Suprapubic skin (tissue), 4 donors: ENCODE measurements around the gene JPH2. TPM values are rescaled to one million over a fixed set of nuclear protein-coding genes. Genes with fewer than 3 reads are reported as not detected.

Experiments used
- DNase-seq, 2 donors: peaks; one replicate each; pipeline ENCODE4 v3.0.0-alpha.2; 2019; ENCODE audit warnings: low spot score in 2 of 2
- H3K27ac ChIP-seq: fragments of 200-600 bp; sonication (generic); one replicate; pipeline ENCODE4 v1.5.1; 2019
- H3K27me3 ChIP-seq: fragments of 200-600 bp; sonication (generic); one replicate; pipeline ENCODE4 v1.5.1; 2019
- H3K36me3 ChIP-seq: fragments of 200-600 bp; sonication (generic); one replicate; pipeline ENCODE4 v1.5.1; 2019
- H3K4me1 ChIP-seq: fragments of 200-600 bp; sonication (generic); one replicate; pipeline ENCODE4 v1.5.1; 2019
- H3K4me3 ChIP-seq: fragments of 200-600 bp; sonication (generic); one replicate; pipeline ENCODE4 v1.5.1; 2019; ENCODE audit warnings: mild to moderate bottlenecking
- H3K9me3 ChIP-seq: fragments of 200-600 bp; sonication (generic); one replicate; pipeline ENCODE4 v1.5.1; 2019
- CTCF ChIP-seq, 2 donors: fragments of 200-600 bp in 1 of 2; fragments of 450-650 bp in 1 of 2; sonication (generic) in 1 of 2; IDR thresholded peaks; one replicate each; pipeline ENCODE4 v1.5.1; 2016 to 2019; ENCODE audit warnings: antibody characterized with exemption in 2 of 2, mild to moderate bottlenecking in 1 of 2, moderate library complexity in 1 of 2
- EP300 ChIP-seq: sonication (generic); formaldehyde crosslinking; IDR thresholded peaks from one replicate; pipeline ENCODE4 v1.6.1; 2017; ENCODE audit warnings: antibody characterized with exemption
- POLR2A ChIP-seq, 2 donors: fragments of 450-650 bp; IDR thresholded peaks; one replicate each; pipeline ENCODE4 v1.6.1; 2017; ENCODE audit warnings: antibody characterized with exemption in 2 of 2, mild to moderate bottlenecking in 2 of 2, moderate library complexity in 2 of 2
- POLR2AphosphoS5 ChIP-seq, 3 donors: sonication (generic); formaldehyde crosslinking; IDR thresholded peaks; one replicate each; pipeline ENCODE4 v1.6.1; 2017; ENCODE audit warnings: antibody characterized with exemption in 3 of 3
- WGBS: methylation state at CpG from one replicate; pipeline ENCODE4 v1.1.5; 2018; 5-methylcytosine and 5-hydroxymethylcytosine counted together
- total RNA-seq, 4 donors: library from RNA; depleted of rRNA; stranded (reverse); fragments of >200 nt; gene quantifications; one replicate each; pipeline ENCODE4 v1.1.0, GENCODE V29; 2016

The JPH2 gene
- total RNA-seq, 4 donors from 2014 or later: 3.8 to 5.0 (median 4.5) TPM

GRCh38 chr20:44068316-44069201 is 118.4 kb downstream of the JPH2 start:
- H3K9me3 ChIP-seq: no peaks in the 10 kb centered on the region
- H3K36me3 ChIP-seq: no peaks in the 10 kb centered on the region
- peaks cover 38% of the 10 kb centered on the region for H3K27me3 ChIP-seq
- TF ChIP-seq CTCF (IDR thresholded peaks at IDR 0.05) (no peak), POLR2A (IDR thresholded peaks at IDR 0.05) (no peak)
- WGBS: 73% methylated on average over 10 of the region's 30 CpGs
- H3K27ac ChIP-seq: no peak overlapping the region
- peak in 1 of 2 donors; percentile 76 for DNase-seq
- H3K4me1 ChIP-seq: no peaks in the 10 kb centered on the region
- H3K4me3 ChIP-seq: no peak overlapping the region

GRCh38 chr20:44067650-44068081 is 119.3 kb downstream of the JPH2 start:
- no peak for DNase-seq
- no peaks in the 10 kb centered on the region for H3K36me3 ChIP-seq
- H3K9me3 ChIP-seq: no peaks in the 10 kb centered on the region
- TF ChIP-seq EP300 (no peak), CTCF (IDR thresholded peaks at IDR 0.05) (no peak), POLR2AphosphoS5 (IDR thresholded peaks at IDR 0.05) (no peak), POLR2A (IDR thresholded peaks at IDR 0.05) (no peak)
- WGBS: 89% methylated on average over 14 of the region's 15 CpGs
- peaks cover 32% of the 10 kb centered on the region for H3K27me3 ChIP-seq
- H3K27ac ChIP-seq: no peak overlapping the region
- no peaks in the 10 kb centered on the region for H3K4me1 ChIP-seq
- H3K4me3 ChIP-seq: no peak overlapping the region

- no peak for DNase-seq
- TF ChIP-seq POLR2AphosphoS5 (IDR thresholded peaks at IDR 0.05) (no peak), POLR2A (IDR thresholded peaks at IDR 0.05) (no peak), CTCF (IDR thresholded peaks at IDR 0.05) (no peak), EP300 (no peak)
- 92% methylated on average over 12 of the region's 15 CpGs for WGBS
- Histone ChIP-seq H3K36me3 (no peaks in the 10 kb centered on the region), H3K27ac (no peak overlapping the region), H3K4me1 (no peaks in the 10 kb centered on the region), H3K27me3 (peaks cover 30% of the 10 kb centered on the region), H3K9me3 (no peaks in the 10 kb centered on the region), H3K4me3 (no peak overlapping the region)
Measured at GRCh38 chr20:44066645-44067606, 120.1 kb downstream of the JPH2 start.

GRCh38 chr20:44065401-44066340 is 121.3 kb downstream of the JPH2 start:
- Histone ChIP-seq H3K36me3 (no peaks in the 10 kb centered on the region), H3K9me3 (no peaks in the 10 kb centered on the region), H3K4me3 (no peak overlapping the region), H3K4me1 (no peaks in the 10 kb centered on the region), H3K27me3 (peaks cover 19% of the 10 kb centered on the region), H3K27ac (no peak overlapping the region)
- DNase-seq: peak in 1 of 2 donors; percentile 47
- TF ChIP-seq POLR2A (IDR thresholded peaks at IDR 0.05) (no peak), POLR2AphosphoS5 (IDR thresholded peaks at IDR 0.05) (no peak), EP300 (no peak), CTCF (IDR thresholded peaks at IDR 0.05) (no peak)
- 89% methylated on average over 18 of the region's 20 CpGs for WGBS
